Measurements from ENCODE around the gene FBXO3.
"Not testable (repeated sequence)": the region's sequence is repeated elsewhere in the genome, so short reads cannot be mapped to it uniquely, and the experiment has no call there.

FBXO3 gene

GRCh38 chr11:33729072-33729664 lies 45.2 kb downstream of the FBXO3 start:
- H3K27ac Mint-ChIP-seq, H3K27me3 Mint-ChIP-seq, DNase-seq, CTCF ChIA-PET, H3K36me3 Mint-ChIP-seq, H3K4me3 Mint-ChIP-seq, H3K9me3 Mint-ChIP-seq: not testable (repeated sequence)
- H3K4me1 Mint-ChIP-seq, result peaks cover 17% of the 10 kb centered on the region

DNA sequence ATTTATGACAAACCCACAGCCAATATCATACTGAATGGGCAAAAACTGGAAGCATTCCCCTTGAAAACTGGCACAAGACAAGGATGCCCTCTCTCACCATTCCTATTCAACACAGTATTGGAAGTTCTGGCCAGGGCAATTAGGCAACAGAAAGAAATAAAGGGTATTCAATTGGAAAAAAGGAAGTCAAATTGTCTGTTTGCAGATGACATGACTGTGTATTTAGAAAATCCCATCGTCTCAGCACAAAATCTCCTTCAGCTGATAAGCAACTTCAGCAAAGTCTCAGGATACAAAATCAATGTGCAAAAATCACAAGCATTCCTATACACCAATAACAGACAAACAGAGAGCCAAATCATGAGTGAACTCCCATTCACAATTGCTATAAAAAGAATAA lies 46.8 kb downstream of the FBXO3 start:
- not testable (repeated sequence) for H3K27me3 Mint-ChIP-seq, DNase-seq, H3K27ac Mint-ChIP-seq, H3K4me3 Mint-ChIP-seq, H3K9me3 Mint-ChIP-seq, H3K4me1 Mint-ChIP-seq, H3K36me3 Mint-ChIP-seq
- CTCF ChIA-PET, result interaction anchor here (1.2 kb wide), 1 partner anchor 20 kb away, joined by 4 read pairs; no protein-coding TSS in a partner anchor

- Mint-ChIP-seq H3K4me1 (peaks cover 7% of the 10 kb centered on the region), H3K9me3 (no peaks in the 10 kb centered on the region), H3K27ac (no peak overlapping the region), H3K27me3 (no peaks in the 10 kb centered on the region), H3K36me3 (peaks cover 5% of the 10 kb centered on the region), H3K4me3 (no peak overlapping the region)
- DNase-seq, result no peak
- CTCF ChIA-PET, result no interaction called here
Observed at GRCh38 chr11:33725496-33725895, 48.8 kb downstream of the FBXO3 start.

GRCh38 chr11:33724644-33725035 lies 49.7 kb downstream of the FBXO3 start:
- peaks cover 7% of the 10 kb centered on the region for H3K4me1 Mint-ChIP-seq
- no peak overlapping the region for H3K4me3 Mint-ChIP-seq
- CTCF ChIA-PET, result interaction anchor here (0.7 kb wide), 1 partner anchor 1632 kb away, joined by 3 read pairs; no protein-coding TSS in a partner anchor

GRCh38 chr11:33723238-33723881 lies 51.0 kb downstream of the FBXO3 start:
- CTCF ChIA-PET, result interaction anchor here (1.4 kb wide), 1 partner anchor 13 kb away, joined by 4 read pairs; the partner anchor contains the start of gene CD59
- Mint-ChIP-seq H3K4me3 (no peak overlapping the region), H3K27me3 (no peaks in the 10 kb centered on the region), H3K9me3 (no peaks in the 10 kb centered on the region), H3K27ac (no peak overlapping the region), H3K4me1 (peaks cover 7% of the 10 kb centered on the region), H3K36me3 (peaks cover 2% of the 10 kb centered on the region)
- DNase-seq, result no peak

More at GRCh38 chr11:33724644-33725035, 49.7 kb downstream of the FBXO3 start:
- Mint-ChIP-seq H3K36me3 (peaks cover 5% of the 10 kb centered on the region), H3K27me3 (no peaks in the 10 kb centered on the region), H3K9me3 (no peaks in the 10 kb centered on the region), H3K27ac (no peak overlapping the region)
- DNase-seq, result no peak

GRCh38 chr11:33722590-33723234 lies 51.6 kb downstream of the FBXO3 start:
- no peak overlapping the region for H3K4me3 Mint-ChIP-seq
- H3K27ac Mint-ChIP-seq, result no peak overlapping the region
- CTCF ChIA-PET, result interaction anchor here (0.7 to 1.4 kb wide), 2 partner anchors 14 to 33 kb away, joined by 3 to 4 read pairs; partner anchors contain the start of gene CD59
- DNase-seq, result no peak
- peaks cover 2% of the 10 kb centered on the region for H3K36me3 Mint-ChIP-seq
- no peaks in the 10 kb centered on the region for H3K27me3 Mint-ChIP-seq
- H3K9me3 Mint-ChIP-seq, result no peaks in the 10 kb centered on the region
- peaks cover 7% of the 10 kb centered on the region for H3K4me1 Mint-ChIP-seq

DNA sequence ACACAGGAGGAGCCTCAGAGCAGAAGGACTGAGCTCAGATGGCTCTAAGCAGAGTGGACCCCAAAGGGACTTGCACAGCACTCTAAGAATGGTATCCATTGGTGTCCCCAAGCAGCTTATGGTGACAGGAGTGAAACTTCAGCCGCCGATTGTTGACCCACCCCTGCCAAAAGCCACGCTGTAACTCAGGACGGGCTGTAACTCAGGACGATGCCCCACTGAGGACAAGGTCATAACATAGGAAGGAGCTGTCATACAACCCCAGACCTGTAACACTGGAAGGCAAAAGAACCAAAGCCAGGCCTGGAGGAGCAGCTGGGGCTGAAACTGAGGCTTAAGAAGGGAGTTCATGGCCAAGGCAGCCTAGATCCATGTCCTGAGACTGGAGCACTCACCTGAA lies 52.3 kb downstream of the FBXO3 start:
- peaks cover 7% of the 10 kb centered on the region for H3K4me1 Mint-ChIP-seq
- CTCF ChIA-PET, result interaction anchor here (0.7 to 1.4 kb wide), 2 partner anchors 15 to 34 kb away, joined by 3 to 4 read pairs; partner anchors contain the start of gene CD59

DNA sequence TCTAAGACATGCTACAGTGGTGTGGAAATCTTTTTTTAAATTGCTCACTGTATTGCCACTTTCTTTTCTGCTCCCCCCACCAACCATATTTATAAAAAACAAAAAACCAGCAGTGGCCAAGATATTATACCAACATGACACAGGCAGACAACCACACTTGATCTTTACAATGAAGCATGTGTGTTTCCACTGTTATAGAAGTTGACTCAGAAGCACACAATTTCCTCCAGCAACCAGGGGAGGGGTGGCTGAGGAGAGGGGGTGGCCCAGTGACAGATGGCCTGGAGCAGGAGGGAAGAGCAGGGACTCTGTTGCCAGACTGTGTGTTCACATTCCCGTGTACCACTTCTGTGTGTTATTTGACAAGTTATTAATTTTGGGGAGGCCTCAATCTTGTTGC lies 52.9 kb downstream of the FBXO3 start:
- Mint-ChIP-seq H3K4me3 (no peak overlapping the region), H3K36me3 (peaks cover 4% of the 10 kb centered on the region), H3K4me1 (peaks cover 7% of the 10 kb centered on the region), H3K9me3 (no peaks in the 10 kb centered on the region), H3K27ac (no peak overlapping the region), H3K27me3 (no peaks in the 10 kb centered on the region)
- DNase-seq, result no peak
- CTCF ChIA-PET, result interaction anchor here (0.8 kb wide), 1 partner anchor 15 kb away, joined by 4 read pairs; the partner anchor contains the start of gene CD59

More for the DNA sequence above, 52.3 kb downstream of the FBXO3 start:
- H3K27ac Mint-ChIP-seq, result no peak overlapping the region
- H3K4me3 Mint-ChIP-seq, result no peak overlapping the region
- H3K9me3 Mint-ChIP-seq, result no peaks in the 10 kb centered on the region
- H3K27me3 Mint-ChIP-seq, result no peaks in the 10 kb centered on the region
- DNase-seq, result no peak
- peaks cover 2% of the 10 kb centered on the region for H3K36me3 Mint-ChIP-seq

DNA sequence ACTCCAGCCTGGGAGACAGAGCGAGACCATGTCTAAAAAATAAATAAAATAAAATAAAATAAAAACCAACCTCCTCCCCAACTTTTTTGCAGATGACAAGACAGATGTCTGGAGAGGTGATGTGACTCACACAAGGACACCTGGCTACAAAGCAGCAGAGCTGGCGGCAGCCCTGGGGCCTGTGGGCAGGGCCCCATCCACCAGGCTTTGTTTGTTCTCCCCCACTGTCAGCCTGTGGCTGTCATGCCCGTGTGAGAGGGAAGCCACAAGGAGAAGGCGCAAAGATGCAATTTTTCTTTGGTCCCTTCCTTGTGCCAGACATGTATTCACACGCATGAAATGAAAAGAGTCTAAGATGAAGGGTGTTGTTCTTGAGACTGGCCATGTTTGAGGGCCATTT lies 54.7 kb downstream of the FBXO3 start:
- Mint-ChIP-seq H3K36me3 (peaks cover 4% of the 10 kb centered on the region), H3K27me3 (no peaks in the 10 kb centered on the region), H3K4me3 (no peak overlapping the region), H3K9me3 (no peaks in the 10 kb centered on the region), H3K4me1 (peaks cover 5% of the 10 kb centered on the region), H3K27ac (no peak overlapping the region)
- CTCF ChIA-PET, result no interaction called here
- no peak for DNase-seq

- no peak overlapping the region for H3K27ac Mint-ChIP-seq
- no peak overlapping the region for H3K4me3 Mint-ChIP-seq
- DNase-seq, result no peak
- H3K4me1 Mint-ChIP-seq, result peaks cover 4% of the 10 kb centered on the region
- H3K27me3 Mint-ChIP-seq, result no peaks in the 10 kb centered on the region
- no peaks in the 10 kb centered on the region for H3K9me3 Mint-ChIP-seq
- H3K36me3 Mint-ChIP-seq, result peaks cover 4% of the 10 kb centered on the region
- CTCF ChIA-PET, result interaction anchor here (3.9 kb wide), 1 partner anchor 16 kb away, joined by 21 read pairs; no protein-coding TSS in a partner anchor
Observed at GRCh38 chr11:33718440-33718839, 55.9 kb downstream of the FBXO3 start.

DNA sequence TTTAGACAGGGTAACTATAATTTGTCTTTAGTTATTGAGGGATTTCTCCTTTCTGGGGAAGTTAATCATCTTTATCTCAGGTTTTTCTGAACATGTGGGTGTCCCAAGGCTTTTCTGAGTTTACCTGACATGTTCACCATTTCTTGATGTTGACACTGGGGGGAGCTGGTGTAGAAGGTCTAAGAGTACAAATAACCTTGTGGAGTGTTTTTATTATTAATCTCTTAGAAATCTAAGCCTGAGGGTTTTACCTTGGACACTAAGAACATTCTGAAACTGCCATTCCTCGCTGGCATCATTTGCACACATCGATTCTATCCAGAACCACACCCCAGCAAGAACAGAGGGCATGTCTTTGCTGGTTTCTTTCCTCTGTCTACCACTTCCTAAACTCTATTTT lies 58.1 kb downstream of the FBXO3 start:
- H3K36me3 Mint-ChIP-seq, result peaks cover 1% of the 10 kb centered on the region
- DNase-seq, result no peak
- no peaks in the 10 kb centered on the region for H3K27me3 Mint-ChIP-seq
- H3K4me3 Mint-ChIP-seq, result no peak overlapping the region
- CTCF ChIA-PET, result interaction anchor here (1.0 to 4.1 kb wide), 10 partner anchors 9 to 112 kb away, joined by 3 to 31 read pairs (median 8); partner anchors contain the start of gene C11orf91
- no peaks in the 10 kb centered on the region for H3K4me1 Mint-ChIP-seq
- H3K27ac Mint-ChIP-seq, result no peak overlapping the region
- H3K9me3 Mint-ChIP-seq, result no peaks in the 10 kb centered on the region

DNA sequence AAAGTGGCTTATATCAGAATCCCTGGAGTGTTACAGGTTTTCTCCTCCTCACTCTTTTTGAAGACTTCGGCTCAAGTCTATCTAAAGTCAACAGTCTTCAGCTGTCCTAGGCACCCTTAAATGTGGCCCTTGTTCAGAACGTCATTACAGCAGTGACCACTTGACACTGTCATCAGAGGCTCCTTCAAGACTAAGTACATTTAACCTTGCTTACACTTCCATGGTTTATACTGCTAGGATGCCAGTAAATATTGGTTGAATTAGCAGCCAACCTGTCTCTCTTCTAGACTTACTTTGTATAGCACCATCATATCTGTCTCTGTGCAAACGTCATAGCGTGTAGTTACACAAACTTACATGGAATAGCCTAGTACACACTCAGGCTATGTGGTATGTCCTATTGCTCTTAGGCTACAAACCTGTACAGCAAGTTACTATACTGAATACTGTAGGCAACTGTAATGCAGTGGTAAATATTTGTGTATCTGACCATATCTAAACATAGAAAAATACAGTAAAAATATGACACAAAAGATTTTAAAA lies 60.4 kb downstream of the FBXO3 start:
- no peaks in the 10 kb centered on the region for H3K27me3 Mint-ChIP-seq
- CTCF ChIA-PET, result interaction anchor here (4.1 kb wide), 1 partner anchor 29 kb away, joined by 31 read pairs; no protein-coding TSS in a partner anchor
- no peak for DNase-seq
- H3K9me3 Mint-ChIP-seq, result no peaks in the 10 kb centered on the region
- no peak overlapping the region for H3K4me3 Mint-ChIP-seq
- peaks cover 5% of the 10 kb centered on the region for H3K36me3 Mint-ChIP-seq
- no peak overlapping the region for H3K27ac Mint-ChIP-seq
- H3K4me1 Mint-ChIP-seq, result no peaks in the 10 kb centered on the region

GRCh38 chr11:33713151-33713855 lies 61.0 kb downstream of the FBXO3 start:
- Mint-ChIP-seq H3K4me3 (no peak overlapping the region), H3K4me1 (no peaks in the 10 kb centered on the region), H3K27ac (no peak overlapping the region), H3K9me3 (no peaks in the 10 kb centered on the region), H3K27me3 (no peaks in the 10 kb centered on the region), H3K36me3 (peaks cover 9% of the 10 kb centered on the region)
- no peak for DNase-seq
- CTCF ChIA-PET, result interaction anchor here (4.1 kb wide), 1 partner anchor 29 kb away, joined by 31 read pairs; no protein-coding TSS in a partner anchor

DNA sequence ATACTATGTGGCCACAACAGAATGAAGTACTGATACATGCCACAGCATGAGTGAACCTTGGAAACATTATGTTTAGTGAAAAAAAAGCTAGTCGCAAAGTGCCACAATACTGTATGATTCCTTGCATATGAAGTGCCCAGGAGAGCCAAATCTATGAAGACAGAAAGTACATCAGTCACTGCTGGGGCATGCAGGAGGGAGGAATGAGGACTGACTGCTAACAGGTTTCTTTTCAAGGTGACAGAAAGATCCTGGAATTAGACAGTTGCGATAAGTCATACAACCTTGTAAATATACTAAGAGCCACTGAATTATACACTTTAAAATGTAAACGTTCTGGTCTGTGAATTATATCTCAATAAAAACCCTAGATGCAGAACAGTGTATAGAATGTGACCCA lies 61.9 kb downstream of the FBXO3 start:
- Mint-ChIP-seq H3K36me3 (peaks cover 9% of the 10 kb centered on the region), H3K4me1 (no peaks in the 10 kb centered on the region), H3K27me3 (no peaks in the 10 kb centered on the region), H3K9me3 (no peaks in the 10 kb centered on the region), H3K27ac (no peak overlapping the region), H3K4me3 (no peak overlapping the region)
- CTCF ChIA-PET, result no interaction called here
- no peak for DNase-seq
